ENCODE measurements around the gene TMEM139.
A peak's percentile ranks its signal among the peaks of the same experiment; 100 is the strongest.
"Not testable (repeated sequence)": the region's sequence is repeated elsewhere in the genome, so short reads cannot be mapped to it uniquely, and the experiment has no call there.

The TMEM139 gene

DNA sequence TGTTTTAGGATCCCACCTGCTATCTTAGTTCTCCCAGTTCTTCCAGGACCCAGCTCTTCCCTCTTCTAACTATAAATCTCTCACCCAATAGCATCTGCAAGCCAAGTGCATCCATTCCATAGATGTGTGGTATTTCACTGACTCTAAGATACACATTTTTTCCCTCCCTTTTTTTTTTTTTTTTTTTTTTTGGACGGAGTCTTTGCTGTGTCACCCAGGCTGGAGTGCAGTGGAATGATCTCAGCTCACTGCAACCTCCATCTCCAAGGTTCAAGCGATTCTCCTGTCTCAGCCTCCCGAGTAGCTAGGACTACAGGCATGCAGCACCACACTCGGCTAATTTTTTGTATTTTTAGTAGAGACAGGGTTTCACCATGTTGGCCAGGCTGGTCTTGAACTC lies 5.1 kb downstream of the TMEM139 start:
- DNase-seq, result not testable (repeated sequence)

- DNase-seq, result no peak
Observed at GRCh38 chr7:143290293-143290692, 5.5 kb downstream of the TMEM139 start.

DNA sequence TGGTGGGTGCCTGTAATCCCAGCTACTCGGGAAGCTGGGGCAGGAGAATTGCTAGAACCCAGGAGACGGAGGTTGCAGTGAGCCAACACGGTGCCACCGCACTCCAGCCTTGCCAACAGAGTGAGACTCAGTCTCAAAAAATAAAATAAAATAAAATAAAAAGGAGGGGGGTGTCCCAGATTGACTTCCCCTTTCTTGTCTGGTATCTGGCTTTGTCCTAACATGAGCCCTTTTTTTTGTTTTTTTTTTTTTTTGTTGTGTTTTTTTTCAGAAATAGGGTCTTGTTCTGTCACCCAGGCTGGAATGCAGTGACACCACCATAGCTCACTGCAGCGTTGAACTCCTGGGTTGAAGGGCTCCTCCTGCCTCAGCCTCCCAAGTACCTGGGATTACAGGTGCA lies 8.1 kb downstream of the TMEM139 start:
- no peak for DNase-seq

GRCh38 chr7:143295870-143296269 lies 11.1 kb downstream of the TMEM139 start:
- no peak for DNase-seq

DNA sequence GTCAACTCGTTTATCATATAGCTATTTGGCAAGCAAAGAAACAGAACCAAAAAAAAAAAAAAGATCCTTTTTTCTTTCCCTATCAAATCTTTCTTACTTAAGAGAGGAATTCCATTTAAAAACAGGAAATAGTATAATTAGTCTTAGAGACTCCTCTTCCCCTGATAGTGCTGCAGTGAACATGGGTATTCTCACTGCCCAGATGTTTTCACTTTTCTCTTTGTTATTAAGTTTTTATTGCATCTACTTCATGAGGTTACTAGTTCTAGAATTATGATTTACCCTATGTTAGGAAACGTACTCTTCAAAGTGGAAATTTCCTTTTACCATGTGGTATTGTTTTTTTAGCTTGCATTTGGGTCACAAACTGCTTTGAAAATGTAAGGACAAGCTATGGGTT lies 11.9 kb downstream of the TMEM139 start:
- no peak for DNase-seq

GRCh38 chr7:143299346-143299745 lies 14.6 kb downstream of the TMEM139 start:
- no peak for DNase-seq

- DNase-seq, result no peak
Observed at GRCh38 chr7:143299840-143300239, 15.1 kb downstream of the TMEM139 start.

GRCh38 chr7:143300959-143301935 lies 16.5 kb downstream of the TMEM139 start:
- DNase-seq, result no peak

- DNase-seq, result no peak
Observed at GRCh38 chr7:143303733-143304132, 19.0 kb downstream of the TMEM139 start.

GRCh38 chr7:143304938-143305337 lies 20.2 kb downstream of the TMEM139 start:
- no peak for DNase-seq

- peak in 1 of 2 experiments; percentile 17 for DNase-seq
Observed at GRCh38 chr7:143305423-143306070, 20.8 kb downstream of the TMEM139 start.

DNA sequence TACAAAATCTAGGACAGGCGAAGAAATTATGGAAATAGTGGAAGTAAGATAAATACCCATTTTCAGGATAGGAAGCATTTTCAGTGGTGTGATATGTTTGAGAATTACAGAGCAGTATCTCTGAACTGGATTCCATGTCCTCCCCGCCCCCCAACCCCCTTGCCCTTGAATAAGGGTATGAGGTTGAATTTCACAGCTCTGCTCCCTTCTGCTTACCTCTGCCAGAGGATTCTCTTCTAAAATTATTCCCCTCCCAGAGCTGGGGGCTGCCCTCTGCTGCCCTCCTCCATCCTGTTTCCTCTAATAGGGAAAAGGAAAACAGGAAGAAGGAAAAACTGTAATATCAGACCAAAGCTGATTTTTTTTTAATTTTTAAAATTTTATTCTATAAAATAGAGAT lies 23.9 kb downstream of the TMEM139 start:
- no peak for DNase-seq

DNA sequence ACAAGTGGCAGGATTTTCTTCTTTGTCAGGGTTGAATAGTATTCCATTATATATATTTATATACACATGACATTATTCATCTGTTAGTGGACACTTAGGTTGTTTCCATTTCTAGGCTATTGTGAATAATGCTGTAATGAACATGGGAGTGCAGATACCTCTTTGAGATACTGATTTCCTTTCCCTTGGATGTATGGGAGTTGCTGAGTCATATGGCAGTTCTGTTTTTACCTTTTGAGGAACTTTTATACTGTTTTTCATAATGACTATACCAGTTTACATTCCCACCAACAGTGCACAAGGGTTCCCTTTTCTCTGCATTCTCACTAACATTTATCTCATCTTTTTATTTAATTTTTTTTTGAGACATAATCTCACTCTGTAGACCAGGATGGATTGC lies 29.4 kb downstream of the TMEM139 start:
- no peak for DNase-seq

- DNase-seq, result no peak
Observed at GRCh38 chr7:143315776-143316175, 31.0 kb downstream of the TMEM139 start, which contains the start of gene CLCN1. TSS of gene CLCN1 (plus strand) at chr7:143316111. CDS start at chr7:143316213, 102 bp downstream.

- no peak for DNase-seq
Observed at GRCh38 chr7:143316492-143316891, 31.7 kb downstream of the TMEM139 start.

GRCh38 chr7:143318661-143319060 lies 33.9 kb downstream of the TMEM139 start:
- DNase-seq, result no peak

GRCh38 chr7:143320620-143321019 lies 35.9 kb downstream of the TMEM139 start:
- DNase-seq, result no peak

- DNase-seq, result no peak
Observed at GRCh38 chr7:143321242-143321641, 36.5 kb downstream of the TMEM139 start.

DNA sequence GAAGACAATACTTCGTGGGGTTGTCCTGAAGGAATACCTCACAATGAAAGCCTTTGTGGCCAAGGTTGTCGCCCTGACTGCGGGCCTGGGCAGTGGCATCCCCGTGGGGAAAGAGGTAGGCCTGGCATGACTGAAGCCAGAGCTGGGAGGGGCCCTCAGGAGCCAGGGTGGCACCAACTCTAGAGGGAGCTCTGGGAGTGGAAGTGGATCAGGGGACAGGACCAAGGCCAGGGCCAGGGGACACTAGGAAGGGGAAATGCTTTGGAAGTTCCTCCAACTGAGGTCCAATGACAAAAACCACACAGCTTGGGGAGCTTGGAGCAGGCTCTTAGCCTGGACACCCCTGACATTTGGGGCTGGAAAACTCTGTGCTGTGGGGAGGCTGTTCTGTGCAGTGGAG lies 37.0 kb downstream of the TMEM139 start:
- no peak for DNase-seq

DNA sequence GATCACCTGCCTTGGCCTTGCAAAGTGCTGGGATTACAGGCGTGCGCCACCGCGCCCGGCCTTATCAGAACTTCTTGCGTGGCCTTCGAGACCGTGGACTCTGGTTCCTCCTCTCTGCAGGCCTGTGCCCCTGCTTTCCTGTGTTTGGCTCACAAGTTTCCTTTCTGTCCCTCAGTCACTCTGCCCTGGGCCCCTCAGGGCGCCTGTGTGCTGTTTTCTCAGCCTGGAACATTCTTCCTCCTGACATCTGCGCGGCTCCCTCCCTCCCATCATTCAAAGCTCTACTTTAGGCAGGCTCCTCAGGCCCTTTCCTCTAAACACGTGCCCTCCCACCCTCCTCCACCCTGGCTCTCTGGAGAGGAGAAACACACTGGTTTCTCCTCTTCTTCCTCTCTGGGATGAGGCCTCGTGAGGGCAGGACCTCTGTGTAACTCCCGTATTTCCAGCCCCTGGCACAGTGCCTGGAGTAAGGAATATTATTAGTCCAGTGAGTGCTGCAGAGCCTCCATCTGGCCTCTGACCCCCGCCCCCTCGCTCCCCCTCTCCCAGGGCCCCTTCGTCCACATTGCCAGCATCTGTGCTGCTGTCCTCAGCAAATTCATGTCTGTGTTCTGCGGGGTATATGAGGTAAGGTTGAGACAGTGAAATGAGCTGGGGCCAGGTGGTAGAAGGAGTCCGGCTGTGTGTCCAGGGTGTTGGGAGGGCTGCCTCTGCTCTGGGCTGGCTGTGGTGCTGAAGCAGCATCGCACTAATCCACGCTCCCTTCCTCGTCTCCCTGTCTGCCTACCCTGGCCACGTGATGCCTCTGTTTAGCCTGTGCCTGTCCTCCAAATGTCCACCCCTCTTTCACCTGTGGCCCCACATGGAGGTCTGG lies 38.2 kb downstream of the TMEM139 start:
- no peak for DNase-seq

- no peak for DNase-seq
Observed at GRCh38 chr7:143323653-143324052, 38.9 kb downstream of the TMEM139 start.

- no peak for DNase-seq
Observed at GRCh38 chr7:143325240-143325639, 40.5 kb downstream of the TMEM139 start.

DNA sequence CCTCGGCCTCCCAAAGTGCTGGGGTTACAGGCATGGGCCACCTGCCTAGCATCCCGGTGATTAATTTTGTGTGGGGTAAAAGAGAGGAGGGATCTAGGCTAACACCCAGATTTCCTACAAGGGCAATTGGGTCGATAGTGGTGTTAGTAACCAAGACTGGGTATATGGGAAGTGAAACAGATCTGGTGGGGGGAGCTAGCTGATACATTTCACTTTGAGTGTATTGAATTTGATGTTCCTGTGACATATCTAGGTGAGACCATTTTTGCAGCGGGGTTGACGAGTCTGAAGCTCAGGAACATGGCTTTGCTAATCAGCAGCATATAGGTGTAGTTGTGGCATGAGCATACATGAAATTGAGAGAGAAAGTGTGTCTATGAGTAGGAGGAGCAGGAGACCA lies 43.1 kb downstream of the TMEM139 start:
- DNase-seq, result no peak
